Peyer's patch (tissue), 4 donors: ENCODE data around the gene CSNK2A3.

Source experiments
- POLR2A ChIP-seq, 2 donors: fragments of 450-650 bp; IDR thresholded peaks; one replicate each; pipeline ENCODE4 v1.5.1; 2017; ENCODE audit warnings: antibody characterized with exemption in 2 of 2, mild to moderate bottlenecking in 2 of 2, moderate library complexity in 2 of 2
- TF ChIP-seq, protein P1 (sequence below), 6 experiments: fragments of 450-650 bp in 4 of 6; fragments of 200-600 bp in 2 of 6; sonication (generic) in 1 of 6; IDR thresholded peaks; one replicate each; pipeline ENCODE4 v1.5.1; 2017 to 2019; ENCODE audit warnings: antibody characterized with exemption in 6 of 6, mild to moderate bottlenecking in 3 of 6, moderate library complexity in 1 of 6

DNA sequence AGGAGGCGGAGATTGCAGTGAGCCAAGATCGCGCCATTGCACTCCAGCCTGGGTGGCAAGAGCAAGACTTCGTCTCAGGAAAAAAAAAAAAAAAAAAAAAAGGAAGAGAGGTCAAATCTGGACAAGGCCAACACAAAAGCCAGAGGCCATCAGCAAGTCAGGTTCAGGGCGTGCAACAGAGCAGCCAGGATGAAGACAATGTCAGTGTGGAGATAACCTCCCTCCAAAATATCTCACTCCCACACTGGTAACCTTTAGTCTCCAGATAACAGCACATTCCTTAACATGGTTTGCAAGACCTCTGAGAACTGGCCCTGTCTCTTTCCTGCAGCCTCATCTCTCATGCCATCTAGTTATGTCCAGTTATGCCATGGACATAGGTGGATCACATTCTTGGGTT lies 4.7 kb downstream of the CSNK2A3 start:
- TF ChIP-seq, protein P1, sequence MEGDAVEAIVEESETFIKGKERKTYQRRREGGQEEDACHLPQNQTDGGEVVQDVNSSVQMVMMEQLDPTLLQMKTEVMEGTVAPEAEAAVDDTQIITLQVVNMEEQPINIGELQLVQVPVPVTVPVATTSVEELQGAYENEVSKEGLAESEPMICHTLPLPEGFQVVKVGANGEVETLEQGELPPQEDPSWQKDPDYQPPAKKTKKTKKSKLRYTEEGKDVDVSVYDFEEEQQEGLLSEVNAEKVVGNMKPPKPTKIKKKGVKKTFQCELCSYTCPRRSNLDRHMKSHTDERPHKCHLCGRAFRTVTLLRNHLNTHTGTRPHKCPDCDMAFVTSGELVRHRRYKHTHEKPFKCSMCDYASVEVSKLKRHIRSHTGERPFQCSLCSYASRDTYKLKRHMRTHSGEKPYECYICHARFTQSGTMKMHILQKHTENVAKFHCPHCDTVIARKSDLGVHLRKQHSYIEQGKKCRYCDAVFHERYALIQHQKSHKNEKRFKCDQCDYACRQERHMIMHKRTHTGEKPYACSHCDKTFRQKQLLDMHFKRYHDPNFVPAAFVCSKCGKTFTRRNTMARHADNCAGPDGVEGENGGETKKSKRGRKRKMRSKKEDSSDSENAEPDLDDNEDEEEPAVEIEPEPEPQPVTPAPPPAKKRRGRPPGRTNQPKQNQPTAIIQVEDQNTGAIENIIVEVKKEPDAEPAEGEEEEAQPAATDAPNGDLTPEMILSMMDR (IDR thresholded peaks at IDR 0.05), result no peak
- TF ChIP-seq POLR2A (IDR thresholded peaks at IDR 0.05), result no peak
